Prostate gland (tissue), 2 donors: ENCODE results near the gene NID1. TPM values are rescaled to one million over a fixed set of nuclear protein-coding genes. Genes with fewer than 3 reads are reported as not detected.
"Not testable (repeated sequence)": the region's sequence is repeated elsewhere in the genome, so short reads cannot be mapped to it uniquely, and the experiment has no call there.

Experiments used
- DNase-seq: peaks from one replicate; pipeline ENCODE4 v3.0.0-alpha.2; 2019; ENCODE audit warnings: low spot score
- H3K27ac ChIP-seq, 2 donors: fragments of 200-600 bp; sonication (generic); 2 replicates each; pipeline ENCODE4 v1.5.1; 2017 to 2019
- H3K27me3 ChIP-seq: fragments of 200-600 bp; sonication (generic); replicated peaks from 2 replicates; pipeline ENCODE4 v1.5.1; 2019; ENCODE audit not compliant: insufficient read depth
- H3K36me3 ChIP-seq, 2 donors: fragments of 200-600 bp; sonication (generic); 1 replicate in 1 of 2; 2 replicates in 1 of 2; pipeline versions ENCODE4 v1.5.1 to v1.8.1; 2017 to 2019
- H3K4me1 ChIP-seq: fragments of 200-600 bp; sonication (generic); replicated peaks from 2 replicates; pipeline ENCODE4 v1.5.1; 2019
- H3K4me3 ChIP-seq, 2 donors: fragments of 200-600 bp; sonication (generic); 2 replicates each; pipeline ENCODE4 v1.5.1; 2017 to 2019
- H3K9me3 ChIP-seq: fragments of 200-600 bp; sonication (generic); 2 replicates; pipeline ENCODE4 v1.5.1; 2017
- POLR2A ChIP-seq: fragments of 450-650 bp; IDR thresholded peaks from one replicate; pipeline ENCODE4 v1.6.1; 2016; ENCODE audit warnings: antibody characterized with exemption, mild to moderate bottlenecking
- POLR2AphosphoS5 ChIP-seq: sonication (generic); formaldehyde crosslinking; IDR thresholded peaks from one replicate; pipeline ENCODE4 v1.6.1; 2017; ENCODE audit warnings: antibody characterized with exemption
- WGBS: methylation state at CpG from one replicate; pipeline ENCODE4 v1.1.5; 2018; 5-methylcytosine and 5-hydroxymethylcytosine counted together
- intact Hi-C: fragments of 100-400 bp; cut with DNase I; formaldehyde crosslinking; loops from one replicate; pipeline ENCODE4 v1.14.2; 2022
- total RNA-seq, 2 donors: library from RNA; depleted of rRNA; stranded (reverse); fragments of >200 nt; gene quantifications; one replicate each; pipeline ENCODE4 v1.1.0, GENCODE V29; 2016
- TF ChIP-seq, protein P1 (sequence below), 4 experiments: fragments of 200-600 bp in 2 of 4; fragments of 450-650 bp in 2 of 4; sonication (generic) in 2 of 4; IDR thresholded peaks; 1 replicate in 3 of 4; 2 replicates in 1 of 4; pipeline ENCODE4 v1.5.1; 2016 to 2019; ENCODE audit warnings: antibody characterized with exemption in 4 of 4, mild to moderate bottlenecking in 2 of 4, moderate library complexity in 2 of 4

The NID1 gene
- total RNA-seq, 2 donors from 2014 or later: 21.6 to 74.9 TPM

DNA sequence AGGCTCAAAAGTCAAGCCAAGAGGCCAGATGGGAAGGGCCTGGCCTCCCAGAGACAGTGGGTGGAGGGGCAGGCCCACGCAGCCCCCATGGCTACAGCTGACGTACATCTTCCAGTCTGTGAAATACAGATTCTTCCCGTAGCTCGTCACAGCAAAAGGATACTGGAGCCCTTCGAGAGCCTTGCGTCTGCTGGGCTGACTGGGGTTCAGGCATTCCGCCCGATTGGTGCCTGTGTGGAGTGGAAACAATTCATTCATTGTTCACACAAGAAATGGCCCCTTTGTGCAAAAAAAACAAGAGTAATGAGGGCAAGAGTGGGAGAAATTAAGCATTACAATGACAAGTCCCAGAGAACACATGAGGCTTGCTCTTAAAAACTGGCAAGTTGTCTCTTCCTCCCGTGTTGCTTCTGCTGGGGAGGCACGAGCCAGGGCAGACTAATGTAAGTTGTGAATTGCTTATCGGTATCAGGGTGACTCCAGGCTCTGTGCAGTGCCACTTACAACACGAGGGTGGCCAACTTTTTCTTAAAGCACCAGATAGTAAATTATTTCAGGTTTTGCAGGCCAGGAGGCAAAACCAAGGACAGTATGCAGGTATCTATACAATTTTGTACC is 85.1 kb downstream of the NID1 start:
- no peak for DNase-seq
- intact Hi-C loops: no loop called here
- Histone ChIP-seq H3K4me3 (no peak overlapping the region), H3K9me3 (no peaks in the 10 kb centered on the region), H3K27me3 (no peaks in the 10 kb centered on the region), H3K27ac (no peak overlapping the region), H3K36me3 (peaks cover 8 to 15% of the 10 kb centered on the region in 2 donors), H3K4me1 (no peaks in the 10 kb centered on the region)
- TF ChIP-seq, protein P1, sequence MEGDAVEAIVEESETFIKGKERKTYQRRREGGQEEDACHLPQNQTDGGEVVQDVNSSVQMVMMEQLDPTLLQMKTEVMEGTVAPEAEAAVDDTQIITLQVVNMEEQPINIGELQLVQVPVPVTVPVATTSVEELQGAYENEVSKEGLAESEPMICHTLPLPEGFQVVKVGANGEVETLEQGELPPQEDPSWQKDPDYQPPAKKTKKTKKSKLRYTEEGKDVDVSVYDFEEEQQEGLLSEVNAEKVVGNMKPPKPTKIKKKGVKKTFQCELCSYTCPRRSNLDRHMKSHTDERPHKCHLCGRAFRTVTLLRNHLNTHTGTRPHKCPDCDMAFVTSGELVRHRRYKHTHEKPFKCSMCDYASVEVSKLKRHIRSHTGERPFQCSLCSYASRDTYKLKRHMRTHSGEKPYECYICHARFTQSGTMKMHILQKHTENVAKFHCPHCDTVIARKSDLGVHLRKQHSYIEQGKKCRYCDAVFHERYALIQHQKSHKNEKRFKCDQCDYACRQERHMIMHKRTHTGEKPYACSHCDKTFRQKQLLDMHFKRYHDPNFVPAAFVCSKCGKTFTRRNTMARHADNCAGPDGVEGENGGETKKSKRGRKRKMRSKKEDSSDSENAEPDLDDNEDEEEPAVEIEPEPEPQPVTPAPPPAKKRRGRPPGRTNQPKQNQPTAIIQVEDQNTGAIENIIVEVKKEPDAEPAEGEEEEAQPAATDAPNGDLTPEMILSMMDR (IDR thresholded peaks at IDR 0.05): no peak
- TF ChIP-seq POLR2AphosphoS5 (no peak), POLR2A (no peak)
- 86% methylated on average over 12 of the region's 12 CpGs for WGBS

DNA sequence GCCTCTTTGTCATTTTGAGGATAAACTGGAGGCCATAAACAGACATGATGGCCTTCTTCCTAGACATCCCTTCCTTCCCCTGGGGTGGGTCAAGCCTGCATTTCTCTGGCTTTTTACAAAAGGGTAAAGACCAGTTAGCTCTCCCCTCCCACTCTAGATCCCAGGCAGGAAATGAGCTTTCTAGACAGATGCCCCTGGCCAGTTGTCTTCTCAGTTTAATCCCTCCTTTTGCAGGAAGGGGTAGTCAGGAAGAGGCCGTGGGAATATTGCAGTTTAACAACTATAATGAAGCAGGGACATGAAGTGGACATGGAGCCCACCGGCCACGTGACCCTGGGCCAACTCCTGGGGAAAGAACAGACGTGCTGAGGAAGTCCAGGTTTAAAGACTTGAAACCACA is 85.7 kb downstream of the NID1 start:
- H3K9me3 ChIP-seq: no peaks in the 10 kb centered on the region
- 84% methylated on average over 4 of the region's 4 CpGs for WGBS
- intact Hi-C loops: no loop called here
- H3K27me3 ChIP-seq: no peaks in the 10 kb centered on the region
- no peaks in the 10 kb centered on the region for H3K4me1 ChIP-seq
- no peak for TF ChIP-seq POLR2AphosphoS5
- TF ChIP-seq, protein P1 (IDR thresholded peaks at IDR 0.05): no peak
- no peak for TF ChIP-seq POLR2A
- no peak overlapping the region for H3K27ac ChIP-seq
- no peak for DNase-seq
- peaks cover 8 to 15% of the 10 kb centered on the region in 2 donors for H3K36me3 ChIP-seq
- H3K4me3 ChIP-seq: no peak overlapping the region

DNA sequence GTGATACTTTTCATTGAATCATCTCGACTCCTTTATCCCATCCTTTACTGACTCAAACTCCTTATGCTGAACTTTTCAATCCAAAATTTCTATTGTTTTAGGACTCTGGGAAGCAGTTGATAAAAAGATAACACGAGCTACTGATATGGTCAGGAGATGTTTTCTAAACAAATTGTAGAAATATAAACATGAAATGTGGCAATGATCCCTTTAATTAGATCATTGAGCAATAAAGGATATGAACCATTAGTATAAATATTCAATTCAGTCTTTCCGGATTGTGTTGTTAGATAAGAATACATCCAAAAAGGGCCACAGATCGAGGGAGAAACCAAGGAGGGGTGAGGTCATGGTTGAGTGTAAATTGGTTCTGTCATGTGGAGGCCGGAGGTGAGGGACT is 88.4 kb downstream of the NID1 start:
- no peak for DNase-seq
- H3K27ac ChIP-seq: no peak overlapping the region
- no peak for TF ChIP-seq POLR2AphosphoS5
- TF ChIP-seq POLR2A: no peak
- TF ChIP-seq, protein P1 (IDR thresholded peaks at IDR 0.05): no peak
- no peaks in the 10 kb centered on the region for H3K4me1 ChIP-seq
- intact Hi-C loops: no loop called here
- no peak overlapping the region for H3K4me3 ChIP-seq
- no peaks in the 10 kb centered on the region for H3K9me3 ChIP-seq
- H3K27me3 ChIP-seq: no peaks in the 10 kb centered on the region
- H3K36me3 ChIP-seq: peaks cover 8 to 15% of the 10 kb centered on the region in 2 donors
- WGBS: 88% methylated on average over 5 of the region's 5 CpGs

- intact Hi-C loops: loop anchor here (5.0 kb wide), 1 partner anchor 462 kb away; no protein-coding TSS in a partner anchor
- no peak overlapping the region for H3K27ac ChIP-seq
- H3K9me3 ChIP-seq: no peaks in the 10 kb centered on the region
- peaks cover 8 to 13% of the 10 kb centered on the region in 2 donors for H3K36me3 ChIP-seq
- no peaks in the 10 kb centered on the region for H3K4me1 ChIP-seq
- DNase-seq: no peak
- WGBS: 36% methylated on average over 1 of the region's 1 CpG
- TF ChIP-seq POLR2AphosphoS5 (no peak), POLR2A (no peak)
- TF ChIP-seq, protein P1 (IDR thresholded peaks at IDR 0.05): no peak
- no peak overlapping the region for H3K4me3 ChIP-seq
- no peaks in the 10 kb centered on the region for H3K27me3 ChIP-seq
Measured at GRCh38 chr1:235974616-235975015, 90.3 kb downstream of the NID1 start.

GRCh38 chr1:235972691-235973090 is 92.2 kb downstream of the NID1 start:
- not testable (repeated sequence) for H3K27me3 ChIP-seq, DNase-seq, H3K9me3 ChIP-seq, H3K36me3 ChIP-seq, H3K4me1 ChIP-seq, H3K4me3 ChIP-seq
- WGBS: 93% methylated on average over 3 of the region's 3 CpGs
- intact Hi-C loops: loop anchor here (5.0 kb wide), 1 partner anchor 460 kb away; no protein-coding TSS in a partner anchor
- H3K27ac ChIP-seq: peak overlapping the region; percentile 81 to 82
